Central memory CD8-positive, alpha-beta T cell (primary cell): ENCODE data around the gene TRMU.

ENCODE experiments used
- ATAC-seq: fragments of 150-1000 bp; cut with Tn5 transposase; replicated peaks from 2 replicates; pipeline ENCODE4 v1.10.0; 2022; ENCODE audit warnings: mild to moderate bottlenecking, moderate FRiP score, moderate number of reproducible peaks; ENCODE audit not compliant: poor library complexity, severe bottlenecking; ENCODE audit errors: extremely low read depth
- DNase-seq, 2 donors: peaks; one replicate each; pipeline ENCODE4 v3.0.0; 2021; ENCODE audit warnings: low spot score in 2 of 2
- H3K27ac Mint-ChIP-seq: one replicate; pipeline ENCODE4 v1.8.0; 2022; ENCODE audit warnings: low read depth, mild to moderate bottlenecking, moderate library complexity, mixed read lengths
- H3K27me3 Mint-ChIP-seq: one replicate; pipeline ENCODE4 v1.8.0; 2022; ENCODE audit warnings: mixed read lengths
- H3K36me3 Mint-ChIP-seq: one replicate; pipeline ENCODE4 v1.8.0; 2022; ENCODE audit warnings: mild to moderate bottlenecking, moderate library complexity, mixed read lengths; ENCODE audit not compliant: insufficient read depth
- H3K4me1 Mint-ChIP-seq: one replicate; pipeline ENCODE4 v1.8.0; 2022; ENCODE audit warnings: mixed read lengths
- H3K4me3 Mint-ChIP-seq: one replicate; pipeline ENCODE4 v1.8.0; 2022; ENCODE audit warnings: mild to moderate bottlenecking, moderate library complexity, mixed read lengths
- H3K9me3 Mint-ChIP-seq: one replicate; pipeline ENCODE4 v1.8.0; 2022; ENCODE audit warnings: mixed read lengths

Gene TRMU

GRCh38 chr22:46365166-46365624 is 29.7 kb downstream of the TRMU start:
- H3K27ac Mint-ChIP-seq, result no peak overlapping the region
- no peak for ATAC-seq

DNA sequence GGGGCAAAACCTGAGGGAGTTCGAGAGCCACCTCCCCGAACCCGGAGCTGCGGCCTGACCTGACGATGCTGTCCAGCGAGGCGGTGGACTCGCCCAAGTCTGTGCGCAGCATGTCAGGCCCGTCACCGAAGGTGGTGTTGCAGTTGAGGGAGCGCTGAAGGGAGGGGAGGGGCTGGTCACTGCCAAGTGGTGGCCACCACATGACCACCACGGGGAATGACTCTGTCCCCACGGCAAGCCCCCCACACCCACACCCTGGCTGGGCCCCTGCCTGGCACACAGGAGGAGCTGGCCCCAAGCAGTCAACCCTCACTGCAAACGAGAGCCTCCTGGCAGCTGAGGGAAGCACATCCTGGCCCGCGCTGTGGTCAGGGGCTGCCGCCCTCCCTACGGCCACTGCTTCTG is 30.8 kb downstream of the TRMU start:
- no peak overlapping the region for H3K27ac Mint-ChIP-seq
- H3K4me1 Mint-ChIP-seq, result peaks cover 28% of the 10 kb centered on the region
- ATAC-seq (no peak), DNase-seq (no peak)
- peaks cover 8% of the 10 kb centered on the region for H3K27me3 Mint-ChIP-seq
- H3K4me3 Mint-ChIP-seq, result no peak overlapping the region
- no peaks in the 10 kb centered on the region for H3K9me3 Mint-ChIP-seq
- no peaks in the 10 kb centered on the region for H3K36me3 Mint-ChIP-seq

More at GRCh38 chr22:46365166-46365624, 29.7 kb downstream of the TRMU start:
- H3K4me3 Mint-ChIP-seq, result no peak overlapping the region
- H3K4me1 Mint-ChIP-seq, result peaks cover 17% of the 10 kb centered on the region
- no peaks in the 10 kb centered on the region for H3K9me3 Mint-ChIP-seq
- no peak for DNase-seq
- peaks cover 8% of the 10 kb centered on the region for H3K27me3 Mint-ChIP-seq
- no peaks in the 10 kb centered on the region for H3K36me3 Mint-ChIP-seq

DNA sequence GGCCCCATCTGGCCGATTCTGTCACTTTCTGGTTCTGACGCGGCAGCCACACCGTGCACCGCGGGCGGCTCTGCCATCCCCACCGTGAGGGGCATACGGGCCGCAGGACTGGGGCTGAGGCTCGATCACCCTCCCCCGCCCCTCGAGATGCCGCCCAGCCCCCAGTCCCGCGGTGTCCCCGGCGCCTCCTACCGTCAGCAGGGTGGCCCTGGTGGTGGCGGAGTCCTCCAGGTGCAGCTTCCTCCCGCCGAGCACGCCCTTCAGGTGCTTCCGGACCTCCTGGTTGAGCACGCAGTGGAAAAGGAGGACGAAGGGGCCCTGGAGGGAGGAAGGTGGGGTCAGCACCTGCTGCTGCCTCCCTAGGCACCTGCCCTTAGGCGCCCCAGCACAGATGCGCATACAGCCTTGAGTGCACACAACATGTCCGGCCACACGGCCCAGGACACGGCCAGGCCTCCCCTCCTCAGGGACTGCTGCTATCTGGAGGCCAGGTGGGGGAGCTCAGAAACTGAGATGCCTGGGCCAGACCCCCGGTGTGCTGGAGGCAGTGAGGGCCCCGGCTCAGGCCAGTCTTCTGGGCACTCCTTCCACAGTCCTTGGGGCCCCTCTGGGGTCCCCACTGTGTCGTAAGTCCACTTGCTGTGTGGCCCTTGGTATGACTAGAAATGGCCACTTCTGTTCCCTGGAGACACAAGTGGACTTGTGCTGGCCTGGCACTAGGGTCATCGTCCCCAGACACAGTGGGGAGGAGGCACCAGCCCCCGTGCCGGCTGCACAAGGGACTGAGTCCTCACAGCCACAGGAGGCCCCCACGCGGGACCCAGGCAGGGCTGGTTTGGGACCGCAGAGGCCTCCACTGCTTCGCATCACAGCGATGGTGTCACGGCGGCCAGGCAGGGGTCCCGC is 31.5 kb downstream of the TRMU start:
- ATAC-seq (no peak), DNase-seq (no peak)
- Mint-ChIP-seq H3K36me3 (peaks cover 2% of the 10 kb centered on the region), H3K4me3 (no peak overlapping the region), H3K27me3 (peaks cover 8% of the 10 kb centered on the region), H3K27ac (no peak overlapping the region), H3K9me3 (no peaks in the 10 kb centered on the region), H3K4me1 (peaks cover 35% of the 10 kb centered on the region)

DNA sequence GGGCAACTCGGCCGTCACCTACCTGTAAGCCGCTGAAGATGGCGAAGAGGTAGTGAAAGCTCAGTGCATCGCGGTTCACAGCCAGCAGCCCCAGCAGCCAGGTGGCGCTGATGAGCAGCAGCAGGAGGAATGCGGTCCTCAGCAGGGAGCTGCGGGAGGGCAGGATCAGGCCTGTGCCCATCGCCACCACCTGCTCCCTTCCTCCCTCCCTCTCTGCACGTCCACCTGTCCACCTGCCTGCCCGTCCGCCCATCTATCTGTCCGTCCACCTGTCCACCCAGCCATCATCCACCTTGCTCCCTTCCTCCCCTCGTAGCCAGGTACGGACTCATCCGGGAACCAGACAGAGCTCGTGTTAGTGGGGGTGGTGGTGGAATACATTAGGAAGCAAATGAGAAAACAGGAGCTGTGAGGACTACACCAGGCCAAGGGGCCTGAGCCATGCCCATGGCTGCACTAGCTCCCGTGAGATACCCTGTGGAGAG is 32.2 kb downstream of the TRMU start:
- no peak overlapping the region for H3K27ac Mint-ChIP-seq

GRCh38 chr22:46368422-46368821 is 32.9 kb downstream of the TRMU start:
- Mint-ChIP-seq H3K27me3 (no peaks in the 10 kb centered on the region), H3K4me3 (no peak overlapping the region), H3K9me3 (no peaks in the 10 kb centered on the region), H3K27ac (no peak overlapping the region), H3K36me3 (peaks cover 2% of the 10 kb centered on the region), H3K4me1 (peaks cover 46% of the 10 kb centered on the region)
- ATAC-seq (no peak), DNase-seq (no peak)

More for the DNA sequence above, 32.2 kb downstream of the TRMU start:
- DNase-seq (peak; percentile 64 to 65), ATAC-seq (no peak)
- peaks cover 2% of the 10 kb centered on the region for H3K36me3 Mint-ChIP-seq
- H3K4me3 Mint-ChIP-seq, result no peak overlapping the region
- H3K9me3 Mint-ChIP-seq, result no peaks in the 10 kb centered on the region
- H3K27me3 Mint-ChIP-seq, result peaks cover 6% of the 10 kb centered on the region
- peaks cover 42% of the 10 kb centered on the region for H3K4me1 Mint-ChIP-seq

DNA sequence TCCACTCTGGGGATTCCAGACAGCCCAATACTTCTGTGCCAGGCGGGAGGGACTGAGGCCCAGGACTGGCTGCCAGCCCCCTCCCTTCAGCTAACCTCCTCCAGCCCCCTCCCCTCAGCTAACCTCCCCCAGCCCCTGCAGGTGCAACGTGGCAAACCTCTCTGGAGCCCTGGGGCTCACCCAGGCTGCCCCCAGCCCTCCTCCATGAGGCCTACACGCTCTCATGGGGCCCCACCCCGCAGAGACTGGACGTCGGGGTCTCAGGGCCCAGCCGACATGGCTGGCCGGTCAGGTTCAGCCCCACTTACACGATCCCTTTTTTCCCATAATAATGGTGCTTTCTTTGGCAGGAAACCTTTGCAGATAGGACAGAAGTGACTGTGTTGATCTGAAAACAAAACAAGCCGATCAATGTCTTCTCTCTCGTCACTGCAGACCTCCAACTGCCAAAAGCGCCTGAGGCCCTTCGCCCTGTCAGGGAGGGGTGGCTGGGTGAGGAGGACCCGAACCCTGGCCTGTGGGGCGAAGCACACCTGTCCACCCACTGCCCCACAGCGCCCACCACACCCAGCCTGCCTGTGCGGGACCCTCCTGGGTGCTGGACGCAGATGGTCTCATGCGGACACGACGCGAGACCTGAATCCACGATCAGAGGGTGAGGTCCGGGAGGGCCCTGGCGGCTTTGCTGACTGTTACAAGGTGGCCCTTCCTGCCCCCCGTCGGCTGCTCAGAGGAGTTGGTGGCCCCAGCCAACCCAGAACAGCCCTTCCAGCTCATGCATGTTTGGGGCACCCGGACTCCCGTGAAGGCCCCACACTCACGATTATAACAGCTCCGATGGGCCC is 33.6 kb downstream of the TRMU start:
- Mint-ChIP-seq H3K9me3 (no peaks in the 10 kb centered on the region), H3K36me3 (peaks cover 5% of the 10 kb centered on the region), H3K4me1 (peaks cover 52% of the 10 kb centered on the region), H3K27me3 (no peaks in the 10 kb centered on the region), H3K27ac (peak overlapping the region; percentile 91), H3K4me3 (no peak overlapping the region)
- no peak for DNase-seq
- no peak for ATAC-seq

GRCh38 chr22:46369716-46370583 is 34.4 kb downstream of the TRMU start:
- H3K4me1 Mint-ChIP-seq, result peaks cover 58% of the 10 kb centered on the region
- peak overlapping the region; percentile 73 for H3K4me3 Mint-ChIP-seq
- peak overlapping the region; percentile 91 for H3K27ac Mint-ChIP-seq
- peak; percentile 31 for ATAC-seq
- H3K27me3 Mint-ChIP-seq, result no peaks in the 10 kb centered on the region
- DNase-seq, result peak in 1 of 2 donors; percentile 14
- H3K9me3 Mint-ChIP-seq, result no peaks in the 10 kb centered on the region
- H3K36me3 Mint-ChIP-seq, result peaks cover 5% of the 10 kb centered on the region

DNA sequence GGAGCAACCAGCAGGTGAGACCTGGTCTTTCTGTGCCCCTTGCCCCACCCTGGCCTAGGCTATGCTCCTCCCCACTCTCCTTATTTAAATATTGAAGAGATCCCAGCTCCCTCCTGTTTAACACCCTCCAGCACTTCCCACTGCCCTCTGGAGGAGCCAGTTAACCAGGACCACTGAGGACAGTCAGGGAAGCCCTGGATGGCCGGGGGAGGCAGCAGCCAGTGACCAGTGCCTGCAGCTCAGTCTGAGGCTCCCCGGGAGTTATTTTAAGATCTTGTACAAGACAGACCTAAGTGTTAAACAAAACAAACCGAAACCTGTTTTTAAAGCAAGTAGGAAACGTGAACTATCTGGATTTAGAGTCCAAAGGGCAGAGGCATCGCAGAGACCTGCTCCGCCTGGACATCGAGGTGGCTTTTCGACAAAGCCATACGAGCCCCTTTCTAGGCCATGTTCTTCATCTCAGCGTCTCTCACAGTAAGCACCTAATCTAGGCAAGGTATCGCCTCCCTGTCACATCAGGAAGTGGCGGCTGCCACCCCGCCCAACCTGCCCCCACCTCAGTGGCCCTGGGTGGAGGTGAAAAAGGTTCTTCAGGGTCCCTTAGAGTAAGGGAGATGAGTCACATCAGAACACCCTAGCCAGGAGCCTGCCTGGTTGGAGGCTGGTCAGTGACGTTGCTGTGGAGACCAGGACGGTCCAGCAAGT is 35.2 kb downstream of the TRMU start:
- peaks cover 63% of the 10 kb centered on the region for H3K4me1 Mint-ChIP-seq
- ATAC-seq (peak; percentile 86), DNase-seq (peak; percentile 47 to 77)
- H3K36me3 Mint-ChIP-seq, result peaks cover 5% of the 10 kb centered on the region
- peaks cover 2% of the 10 kb centered on the region for H3K9me3 Mint-ChIP-seq
- no peaks in the 10 kb centered on the region for H3K27me3 Mint-ChIP-seq
- peak overlapping the region; percentile 91 for H3K27ac Mint-ChIP-seq
- peak overlapping the region; percentile 73 for H3K4me3 Mint-ChIP-seq

DNA sequence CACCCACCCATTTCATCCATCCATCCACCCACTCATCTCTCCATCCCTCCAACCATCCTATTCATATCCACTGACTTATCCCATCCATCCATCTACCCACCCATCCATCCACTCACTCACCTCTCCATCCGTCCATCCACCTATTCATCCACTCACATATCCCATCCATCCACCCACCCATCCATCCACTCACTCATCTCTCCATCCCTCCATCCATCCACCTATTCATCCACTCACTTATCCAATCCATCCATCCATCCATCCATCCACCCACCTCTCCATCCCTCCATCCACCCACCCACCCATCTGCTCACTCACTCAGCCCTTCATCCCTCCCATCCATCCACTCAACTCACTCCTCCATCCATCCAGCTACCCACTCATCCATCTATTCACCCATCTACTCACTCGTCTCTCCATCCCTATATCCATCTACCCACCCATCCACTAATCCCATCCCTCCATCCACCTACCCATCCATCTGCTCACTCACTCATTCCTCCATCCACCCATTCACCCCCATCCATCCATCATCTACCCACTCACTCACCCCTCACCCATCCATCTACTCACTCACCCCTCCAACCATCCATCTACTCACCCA is 36.2 kb downstream of the TRMU start:
- Mint-ChIP-seq H3K4me1 (peaks cover 63% of the 10 kb centered on the region), H3K27me3 (no peaks in the 10 kb centered on the region), H3K36me3 (peaks cover 5% of the 10 kb centered on the region), H3K9me3 (peaks cover 5% of the 10 kb centered on the region), H3K4me3 (peak overlapping the region; percentile 73), H3K27ac (peak overlapping the region; percentile 91)
- no peak for ATAC-seq
- DNase-seq, result no peak

- Mint-ChIP-seq H3K36me3 (peaks cover 5% of the 10 kb centered on the region), H3K27ac (peak overlapping the region; percentile 91), H3K4me3 (peak overlapping the region; percentile 36)
Observed at GRCh38 chr22:46372686-46373085, 37.2 kb downstream of the TRMU start.

DNA sequence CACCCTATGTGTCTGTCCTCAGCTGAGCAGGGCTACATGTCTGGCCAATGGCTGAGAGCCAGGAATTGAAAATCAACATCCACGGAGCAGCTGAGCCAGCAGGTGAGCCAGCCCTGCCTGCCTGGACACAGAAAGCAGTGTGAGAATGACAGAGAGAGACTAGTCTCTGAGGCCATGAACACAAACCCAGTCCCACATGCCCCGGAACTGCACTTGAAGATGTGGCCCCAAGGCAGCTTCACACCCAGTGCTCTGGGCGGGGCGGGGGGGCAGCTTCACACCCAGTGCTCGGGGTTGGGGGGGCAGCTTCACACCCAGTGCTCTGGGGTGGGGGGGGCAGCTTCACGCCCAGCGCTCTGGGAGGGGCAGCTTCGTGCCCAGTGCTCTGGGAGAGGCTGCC is 37.6 kb downstream of the TRMU start:
- peak overlapping the region; percentile 36 for H3K4me3 Mint-ChIP-seq
- DNase-seq (peak in 1 of 2 donors; percentile 17), ATAC-seq (peak; percentile 21)
- H3K36me3 Mint-ChIP-seq, result peaks cover 5% of the 10 kb centered on the region
- H3K27ac Mint-ChIP-seq, result peak overlapping the region; percentile 91
- H3K9me3 Mint-ChIP-seq, result peaks cover 5% of the 10 kb centered on the region
- H3K27me3 Mint-ChIP-seq, result no peaks in the 10 kb centered on the region
- peaks cover 58% of the 10 kb centered on the region for H3K4me1 Mint-ChIP-seq

More at GRCh38 chr22:46372686-46373085, 37.2 kb downstream of the TRMU start:
- Mint-ChIP-seq H3K9me3 (peaks cover 5% of the 10 kb centered on the region), H3K27me3 (no peaks in the 10 kb centered on the region), H3K4me1 (peaks cover 61% of the 10 kb centered on the region)
- ATAC-seq (no peak), DNase-seq (no peak)
